ENCODE measurements around the gene CTBP1.

CTBP1 gene

DNA sequence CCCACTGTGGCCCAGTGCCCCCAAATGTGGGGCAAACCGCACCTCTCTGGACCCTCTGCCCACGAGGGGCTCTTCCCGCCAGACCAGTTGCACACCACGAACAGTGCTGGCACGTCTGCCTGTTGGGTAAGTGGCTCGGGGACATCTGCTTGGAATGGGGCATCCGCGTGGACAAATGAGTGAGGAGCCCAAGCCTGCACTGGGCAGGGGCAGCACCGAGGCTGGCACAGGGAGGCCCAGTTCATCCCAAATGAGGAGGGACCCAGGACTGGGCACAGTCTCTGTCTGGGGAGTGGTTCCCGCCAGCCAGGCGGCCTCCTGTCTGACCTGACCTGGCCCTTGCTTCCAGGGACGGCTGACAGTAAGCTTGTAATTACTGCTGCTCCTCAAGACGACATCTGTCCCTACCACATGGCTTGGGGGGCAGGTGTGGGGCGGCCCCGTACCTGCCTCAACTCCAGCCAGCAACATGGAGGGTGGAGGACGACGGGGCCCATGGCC, 79.7 kb downstream of the CTBP1 start:
- Mint-ChIP-seq H3K9me3 (peaks cover 9% of the 10 kb centered on the region), H3K27ac (no peak overlapping the region), H3K4me3 (no peak overlapping the region), H3K4me1 (ENCODE audit: low read depth) (peaks cover 37% of the 10 kb centered on the region), H3K27me3 (peaks cover 87% of the 10 kb centered on the region), H3K36me3 (ENCODE audit: low read depth) (no peaks in the 10 kb centered on the region)
- intact Hi-C loops (cut with micrococcal nuclease), result loop anchor here (5.0 kb wide), 2 partner anchors 48 to 78 kb away; partner anchors contain the start of gene CTBP1

DNA sequence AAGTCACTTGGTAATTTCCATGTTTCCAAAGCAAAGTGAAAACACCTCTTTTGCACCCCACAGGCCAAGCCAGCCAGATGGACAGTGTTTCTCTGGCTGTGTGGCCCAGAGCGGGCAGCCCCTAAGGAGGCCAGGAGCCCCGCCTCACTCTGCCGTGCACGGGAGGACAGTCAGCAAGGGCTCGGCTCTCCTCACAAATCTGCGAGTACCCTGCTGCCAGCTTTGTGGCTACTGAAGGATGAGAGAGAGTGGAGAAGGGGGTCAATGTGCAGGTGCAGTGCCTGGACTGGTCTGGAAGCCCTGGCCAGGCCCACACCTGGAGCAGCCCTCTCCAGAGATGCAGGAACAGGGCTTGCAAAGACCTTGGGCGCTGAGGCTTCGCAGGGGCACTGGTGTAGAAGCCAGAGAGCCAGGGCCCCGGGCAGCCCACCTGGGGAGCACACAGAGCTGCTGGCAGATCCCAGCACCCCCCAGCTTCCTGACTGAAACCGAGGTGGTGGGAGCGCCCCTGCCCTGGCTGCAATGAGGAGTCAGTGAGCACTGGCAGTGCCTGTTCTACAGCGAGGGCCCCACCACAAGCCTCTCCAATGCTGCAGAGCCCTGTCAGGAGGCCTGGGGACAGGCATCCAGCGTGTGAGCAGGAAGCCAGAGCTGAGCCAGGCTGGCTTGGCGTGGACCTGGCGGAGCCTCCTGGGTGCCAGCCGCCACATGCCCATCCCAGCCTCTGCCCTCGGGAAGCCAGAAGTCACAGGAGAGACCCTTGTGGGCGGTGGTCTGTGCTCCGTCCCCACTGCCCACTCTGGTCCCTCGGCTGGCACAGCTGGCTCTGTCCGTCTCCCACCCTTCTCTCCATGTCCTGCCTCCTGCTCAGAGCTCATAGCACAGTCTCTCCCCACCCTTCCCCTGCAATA, 80.5 kb downstream of the CTBP1 start:
- Mint-ChIP-seq H3K36me3 (ENCODE audit: low read depth) (no peaks in the 10 kb centered on the region), H3K27me3 (peaks cover 79% of the 10 kb centered on the region), H3K9me3 (peaks cover 16% of the 10 kb centered on the region), H3K4me1 (ENCODE audit: low read depth) (peaks cover 44% of the 10 kb centered on the region), H3K4me3 (no peak overlapping the region), H3K27ac (no peak overlapping the region)
- intact Hi-C loops (cut with micrococcal nuclease), result loop anchor here (5.0 kb wide), 2 partner anchors 49 to 79 kb away; partner anchors contain the start of gene CTBP1

DNA sequence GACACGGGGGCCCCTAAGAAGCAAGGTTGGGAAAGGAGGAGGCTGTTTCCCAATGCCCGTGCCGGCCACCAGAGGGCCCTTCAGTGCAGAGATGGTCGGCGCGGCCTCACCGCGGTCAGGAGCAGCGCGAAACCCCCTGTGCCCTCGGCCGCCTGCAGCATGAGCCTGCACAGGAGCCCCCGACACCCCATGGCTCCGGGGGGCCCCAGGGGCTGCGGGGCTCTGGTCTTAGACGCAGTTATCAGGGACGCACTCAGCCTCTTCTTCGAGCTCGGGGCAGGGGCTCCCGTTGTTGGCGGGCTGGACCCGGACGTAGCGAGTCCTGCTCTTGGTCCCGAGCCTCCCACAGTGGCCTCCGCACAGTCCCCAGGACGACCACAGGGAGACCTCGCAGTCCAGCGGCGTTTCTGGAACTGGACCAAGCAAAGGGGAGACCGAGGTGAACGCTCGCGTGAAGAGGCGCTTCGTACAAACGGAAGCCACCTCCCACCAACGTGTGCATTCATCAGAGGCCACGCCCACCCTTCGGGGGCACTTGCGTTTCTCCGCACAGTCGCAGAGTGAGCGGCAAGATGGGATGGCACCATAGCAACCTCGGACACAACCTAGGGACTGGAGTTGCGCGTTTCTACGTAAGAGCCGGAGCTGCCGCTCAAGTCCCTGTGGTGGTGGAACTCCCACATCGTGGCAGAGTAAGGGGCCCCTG, 81.5 kb downstream of the CTBP1 start:
- Mint-ChIP-seq H3K4me3 (peak overlapping the region; percentile 77), H3K36me3 (ENCODE audit: low read depth) (no peaks in the 10 kb centered on the region), H3K9me3 (peaks cover 22% of the 10 kb centered on the region), H3K4me1 (ENCODE audit: low read depth) (peaks cover 48% of the 10 kb centered on the region), H3K27ac (peak overlapping the region; percentile 12), H3K27me3 (peaks cover 69% of the 10 kb centered on the region)
- intact Hi-C loops (cut with micrococcal nuclease), result loop anchor here (2.0 to 5.0 kb wide), 4 partner anchors 37 to 101 kb away; partner anchors contain the start of gene CTBP1

DNA sequence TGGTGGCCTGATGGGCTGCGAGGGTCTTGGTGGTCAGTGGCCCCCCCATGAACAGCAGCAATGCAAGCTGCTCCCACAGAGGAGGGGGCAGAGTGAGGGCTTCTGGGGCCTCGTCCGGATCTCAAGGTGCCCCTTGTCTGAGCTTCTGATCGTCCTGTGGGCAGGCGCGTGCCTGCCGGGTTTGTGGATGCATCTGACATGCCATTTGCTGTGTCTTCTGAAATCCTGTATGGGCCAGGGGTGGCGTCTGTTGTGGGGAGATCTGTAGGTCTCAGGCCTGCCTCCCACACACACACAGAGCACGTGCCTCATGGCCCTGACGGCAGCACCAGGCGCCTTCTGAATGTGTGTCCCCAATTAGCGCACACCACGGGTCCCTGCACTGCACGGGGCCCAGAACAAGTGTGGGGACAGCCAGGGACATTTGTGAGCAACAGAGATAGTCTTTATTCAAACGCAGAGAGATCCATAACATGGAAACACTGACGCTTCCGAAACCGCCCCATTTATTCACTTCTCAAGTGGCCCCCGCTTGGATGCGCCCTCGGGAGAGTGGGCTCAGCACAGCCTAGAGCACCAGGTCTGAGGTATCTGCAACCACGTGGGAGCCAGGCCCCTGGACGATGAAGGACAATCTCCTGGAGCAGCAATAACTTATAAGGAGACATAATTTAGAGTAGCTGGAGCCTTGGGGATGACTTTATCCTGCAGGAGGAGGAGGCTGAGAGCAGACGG, 82.3 kb downstream of the CTBP1 start:
- H3K27ac Mint-ChIP-seq, result peak overlapping the region; percentile 12
- intact Hi-C loops (cut with micrococcal nuclease), result loop anchor here (2.0 to 5.0 kb wide), 4 partner anchors 36 to 102 kb away; partner anchors contain the start of gene CTBP1
- no peaks in the 10 kb centered on the region for H3K36me3 Mint-ChIP-seq (ENCODE audit: low read depth)
- peaks cover 22% of the 10 kb centered on the region for H3K9me3 Mint-ChIP-seq
- peaks cover 46% of the 10 kb centered on the region for H3K4me1 Mint-ChIP-seq (ENCODE audit: low read depth)
- H3K27me3 Mint-ChIP-seq, result peaks cover 62% of the 10 kb centered on the region
- no peak overlapping the region for H3K4me3 Mint-ChIP-seq

DNA sequence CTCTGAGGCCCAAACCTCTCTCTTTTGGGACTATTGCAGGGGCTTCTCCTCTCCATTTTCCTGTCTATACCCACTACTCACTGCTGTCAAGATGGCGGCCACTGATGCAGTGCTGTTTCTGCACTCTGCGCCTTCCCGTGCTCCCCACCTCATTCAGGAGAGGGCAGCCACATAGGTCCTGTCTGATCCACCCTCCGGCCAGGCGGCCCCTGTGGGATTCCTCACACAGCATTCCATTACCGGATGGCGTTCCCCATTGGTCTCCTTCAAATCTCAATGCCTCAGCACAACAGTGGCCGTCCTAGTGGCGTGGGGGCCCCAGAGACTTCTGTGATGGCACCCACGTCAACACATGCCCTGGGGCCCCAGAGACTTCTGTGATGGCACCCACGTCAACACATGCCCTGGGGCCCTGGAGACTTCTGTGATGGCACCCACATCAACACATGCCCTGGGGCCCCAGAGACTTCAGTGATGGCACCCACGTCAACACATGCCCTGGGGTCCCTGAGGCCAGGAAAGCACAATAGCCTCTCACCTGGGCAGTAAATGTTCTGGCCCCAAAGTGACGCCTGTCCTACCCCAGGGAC, 83.9 kb downstream of the CTBP1 start:
- Mint-ChIP-seq H3K4me3 (no peak overlapping the region), H3K36me3 (ENCODE audit: low read depth) (no peaks in the 10 kb centered on the region), H3K27me3 (peaks cover 54% of the 10 kb centered on the region), H3K4me1 (ENCODE audit: low read depth) (peaks cover 39% of the 10 kb centered on the region), H3K9me3 (peaks cover 22% of the 10 kb centered on the region), H3K27ac (no peak overlapping the region)
- intact Hi-C loops (cut with micrococcal nuclease), result loop anchor here (5.0 kb wide), 2 partner anchors 52 to 82 kb away; partner anchors contain the start of gene CTBP1

DNA sequence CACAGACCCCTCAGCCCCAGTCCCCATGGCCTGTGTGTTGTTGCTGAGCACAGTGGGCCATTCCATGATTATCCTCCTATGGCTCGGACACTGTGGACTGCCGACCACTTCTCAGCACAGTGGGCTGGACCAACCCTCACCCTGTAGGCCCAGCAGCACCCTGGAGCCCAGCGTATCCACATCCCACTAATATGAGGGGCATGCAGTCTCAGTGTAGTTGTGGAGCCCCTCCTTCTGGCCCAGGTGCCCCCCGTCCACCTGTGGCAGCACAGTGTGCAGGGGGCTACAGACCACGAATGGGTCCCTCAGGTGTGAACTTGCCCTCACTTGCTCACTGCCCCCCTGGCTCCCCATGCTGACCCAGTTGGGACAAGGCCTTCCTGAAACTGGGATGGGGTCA, 84.5 kb downstream of the CTBP1 start:
- H3K27me3 Mint-ChIP-seq, result peaks cover 50% of the 10 kb centered on the region
- peaks cover 39% of the 10 kb centered on the region for H3K4me1 Mint-ChIP-seq (ENCODE audit: low read depth)
- peak overlapping the region; percentile 58 for H3K27ac Mint-ChIP-seq
- H3K4me3 Mint-ChIP-seq, result peak overlapping the region; percentile 17
- intact Hi-C loops (cut with micrococcal nuclease), result no loop called here
- H3K36me3 Mint-ChIP-seq (ENCODE audit: low read depth), result no peaks in the 10 kb centered on the region
- H3K9me3 Mint-ChIP-seq, result peaks cover 22% of the 10 kb centered on the region

DNA sequence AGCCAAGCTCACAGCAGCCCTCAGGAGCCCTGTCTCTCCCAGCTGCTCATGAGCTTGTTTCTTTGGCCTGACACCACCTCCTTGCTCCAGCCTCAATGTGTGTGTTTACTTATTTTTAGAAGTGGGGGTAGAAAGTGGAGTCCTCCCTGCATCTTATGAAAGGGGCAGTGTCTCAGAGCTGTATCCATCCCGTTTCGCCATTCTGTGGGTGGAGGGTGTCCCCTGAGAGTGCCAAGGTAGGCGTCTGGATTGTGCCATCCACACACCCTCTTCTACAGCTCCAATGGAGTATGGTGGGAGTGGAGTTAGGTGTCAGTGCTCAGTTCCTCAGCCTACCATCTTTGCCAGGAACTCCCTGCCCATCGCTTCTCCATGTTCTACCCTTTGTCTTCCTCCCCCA, 84.9 kb downstream of the CTBP1 start:
- Mint-ChIP-seq H3K9me3 (peaks cover 22% of the 10 kb centered on the region), H3K4me3 (peak overlapping the region; percentile 17), H3K4me1 (ENCODE audit: low read depth) (peaks cover 39% of the 10 kb centered on the region), H3K27me3 (peaks cover 46% of the 10 kb centered on the region), H3K36me3 (ENCODE audit: low read depth) (no peaks in the 10 kb centered on the region), H3K27ac (peak overlapping the region; percentile 58)
- intact Hi-C loops (cut with micrococcal nuclease), result no loop called here

Measured in dendritic cell treated with granulocyte-macrophage colony-stimulating factor and Interleukin-4, amounts not matched to agents 40 ng/mL and 50 ng/mL, for 4 days (primary cell).